ENCODE results near the gene CLOCK. TPM values are rescaled to one million over a fixed set of nuclear protein-coding genes. Genes with fewer than 3 reads are reported as not detected.
"Not testable (repeated sequence)": the region's sequence is repeated elsewhere in the genome, so short reads cannot be mapped to it uniquely, and the experiment has no call there.

The CLOCK gene
- total and polyA plus RNA-seq, 2 experiments from 2014 or later = 9.6 to 29.3 TPM

DNA sequence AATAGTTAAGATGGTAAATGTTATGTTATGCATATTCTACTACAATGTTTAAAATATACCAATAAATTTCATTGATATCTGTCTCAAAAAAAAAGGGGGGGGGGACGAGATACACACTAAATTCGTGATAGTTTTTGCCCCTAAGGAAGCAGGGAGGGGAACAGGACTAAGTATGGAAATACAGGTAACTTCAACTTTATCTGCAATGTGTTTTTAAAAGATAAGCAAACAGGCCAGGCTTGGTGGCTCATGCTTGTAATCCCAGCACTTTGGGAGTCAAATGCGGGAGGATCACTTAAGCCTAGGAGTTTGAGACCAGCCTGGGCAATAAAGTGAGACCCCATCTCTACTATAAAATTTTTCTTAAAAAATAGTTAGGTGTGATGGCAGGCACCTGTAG lies 13.4 kb upstream of the CLOCK start:
- DNase-seq (ENCODE audit: low spot score) = no peak
- Histone ChIP-seq H3K27me3 (peaks cover 9% of the 10 kb centered on the region), H3K4me1 (ENCODE audit: insufficient read depth) (no peaks in the 10 kb centered on the region), H3K27ac (no peak overlapping the region), H3K9me2 (replicated peaks; ENCODE audit: insufficient read depth) (no peaks in the 10 kb centered on the region), H3K79me2 (no peaks in the 10 kb centered on the region), H3K36me3 (replicated peaks; ENCODE audit: insufficient read depth, low read depth) (no peaks in the 10 kb centered on the region), H3K4me3 (no peak overlapping the region), H4K20me1 (ENCODE audit: insufficient read depth, poor library complexity, severe bottlenecking) (no peaks in the 10 kb centered on the region), H2AFZ (no peak overlapping the region), H3K9me3 (ENCODE audit: low read depth) (no peaks in the 10 kb centered on the region), H3K4me2 (no peak overlapping the region)
- TF ChIP-seq, protein P1, sequence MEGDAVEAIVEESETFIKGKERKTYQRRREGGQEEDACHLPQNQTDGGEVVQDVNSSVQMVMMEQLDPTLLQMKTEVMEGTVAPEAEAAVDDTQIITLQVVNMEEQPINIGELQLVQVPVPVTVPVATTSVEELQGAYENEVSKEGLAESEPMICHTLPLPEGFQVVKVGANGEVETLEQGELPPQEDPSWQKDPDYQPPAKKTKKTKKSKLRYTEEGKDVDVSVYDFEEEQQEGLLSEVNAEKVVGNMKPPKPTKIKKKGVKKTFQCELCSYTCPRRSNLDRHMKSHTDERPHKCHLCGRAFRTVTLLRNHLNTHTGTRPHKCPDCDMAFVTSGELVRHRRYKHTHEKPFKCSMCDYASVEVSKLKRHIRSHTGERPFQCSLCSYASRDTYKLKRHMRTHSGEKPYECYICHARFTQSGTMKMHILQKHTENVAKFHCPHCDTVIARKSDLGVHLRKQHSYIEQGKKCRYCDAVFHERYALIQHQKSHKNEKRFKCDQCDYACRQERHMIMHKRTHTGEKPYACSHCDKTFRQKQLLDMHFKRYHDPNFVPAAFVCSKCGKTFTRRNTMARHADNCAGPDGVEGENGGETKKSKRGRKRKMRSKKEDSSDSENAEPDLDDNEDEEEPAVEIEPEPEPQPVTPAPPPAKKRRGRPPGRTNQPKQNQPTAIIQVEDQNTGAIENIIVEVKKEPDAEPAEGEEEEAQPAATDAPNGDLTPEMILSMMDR (IDR thresholded peaks at IDR 0.05; ENCODE audit: poor library complexity) = no peak
- no peak for TF ChIP-seq EZH2phosphoT487 (IDR thresholded peaks at IDR 0.05; ENCODE audit: low read depth, severe bottlenecking, unreplicated experiment)
- TF ChIP-seq EZH2 (IDR thresholded peaks at IDR 0.05; ENCODE audit: borderline replicate concordance) = no peak
- WGBS (ENCODE audit: low lambda C conversion rate, missing lambda C conversion rate) = 86% methylated on average over 3 of the region's 3 CpGs

DNA sequence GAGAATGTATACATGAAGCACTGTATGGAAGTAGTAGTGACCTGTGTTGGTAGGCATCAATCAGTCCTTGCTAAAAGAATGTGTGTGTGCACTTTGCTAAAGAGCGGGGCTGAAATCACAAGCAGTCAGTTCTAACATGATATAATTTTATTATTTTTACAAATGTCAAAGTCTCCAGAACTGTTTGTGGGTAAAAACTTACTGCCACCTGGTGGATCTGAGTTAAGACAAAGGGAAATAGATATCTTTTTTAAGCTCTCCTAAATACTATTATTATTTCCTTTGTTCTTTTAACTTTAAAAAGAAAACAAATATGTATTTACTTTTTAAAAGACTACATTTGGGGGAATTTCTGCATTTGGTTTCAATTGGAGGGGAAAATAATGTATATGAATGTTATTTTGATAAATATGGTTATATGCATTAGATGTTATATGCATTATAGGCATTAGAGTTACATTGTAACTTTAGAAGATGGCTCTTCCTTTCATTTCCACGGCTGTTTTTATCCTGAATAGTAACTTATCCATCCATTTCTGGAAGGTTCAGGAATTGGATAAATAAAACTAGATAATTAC lies 7.8 kb upstream of the CLOCK start:
- WGBS (ENCODE audit: low lambda C conversion rate, missing lambda C conversion rate) = 64% methylated on average over 2 of the region's 2 CpGs
- H3K79me2 ChIP-seq = no peaks in the 10 kb centered on the region
- H3K9me3 ChIP-seq (ENCODE audit: low read depth) = no peaks in the 10 kb centered on the region
- no peak overlapping the region for H2AFZ ChIP-seq
- peak; percentile 40 for DNase-seq (ENCODE audit: low spot score)
- TF ChIP-seq, protein P1 (IDR thresholded peaks at IDR 0.05; ENCODE audit: poor library complexity) = peak; percentile 66
- TF ChIP-seq EZH2phosphoT487 (IDR thresholded peaks at IDR 0.05; ENCODE audit: low read depth, severe bottlenecking, unreplicated experiment) = no peak
- TF ChIP-seq EZH2 (IDR thresholded peaks at IDR 0.05; ENCODE audit: borderline replicate concordance) = no peak
- H3K4me2 ChIP-seq = no peak overlapping the region
- H3K27me3 ChIP-seq = no peaks in the 10 kb centered on the region
- no peaks in the 10 kb centered on the region for H3K4me1 ChIP-seq (ENCODE audit: insufficient read depth)
- no peaks in the 10 kb centered on the region for H3K9me2 ChIP-seq (replicated peaks; ENCODE audit: insufficient read depth)
- H3K36me3 ChIP-seq (replicated peaks; ENCODE audit: insufficient read depth, low read depth) = no peaks in the 10 kb centered on the region
- no peak overlapping the region for H3K4me3 ChIP-seq
- H4K20me1 ChIP-seq (ENCODE audit: insufficient read depth, poor library complexity, severe bottlenecking) = no peaks in the 10 kb centered on the region
- no peak overlapping the region for H3K27ac ChIP-seq

DNA sequence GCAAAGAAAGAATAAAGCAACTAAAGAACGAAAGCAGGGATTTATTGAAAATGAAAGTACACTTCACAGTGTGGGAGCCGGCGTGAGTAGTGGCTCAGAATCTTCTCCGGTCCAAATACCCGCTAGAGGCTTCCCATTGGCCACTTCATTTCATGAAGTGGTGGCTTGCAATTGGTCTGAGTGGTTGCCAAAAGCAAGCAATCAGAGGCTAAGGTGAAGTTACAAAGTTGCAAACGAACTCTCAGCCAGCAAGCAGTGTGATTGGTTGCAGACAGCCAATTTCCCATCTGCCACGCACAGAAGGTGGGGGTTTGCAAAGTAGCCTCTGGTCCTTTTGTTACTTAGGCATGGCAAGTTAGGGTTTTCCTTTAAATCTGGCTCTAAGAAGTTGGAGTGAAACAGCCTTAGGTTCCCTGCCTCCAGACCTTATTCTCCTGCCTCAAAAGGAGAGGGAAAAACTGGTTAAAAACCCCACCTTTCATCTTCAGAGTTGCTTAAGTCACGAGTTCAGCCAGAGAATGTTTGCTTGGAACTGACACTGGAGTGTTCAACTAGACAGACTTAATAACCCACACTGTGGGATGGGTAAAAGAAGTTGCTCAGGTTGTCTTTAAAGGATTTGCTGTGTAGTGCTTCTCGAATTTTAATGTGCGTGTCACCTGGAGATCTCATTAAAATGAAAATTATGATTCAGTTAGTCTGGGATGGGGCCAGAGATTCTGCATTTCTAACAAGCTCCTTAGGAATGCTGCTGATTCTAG lies 6.9 kb upstream of the CLOCK start:
- Histone ChIP-seq H3K9me2 (replicated peaks; ENCODE audit: insufficient read depth) (no peaks in the 10 kb centered on the region), H2AFZ (no peak overlapping the region), H3K4me2 (no peak overlapping the region), H3K79me2 (no peaks in the 10 kb centered on the region), H3K36me3 (replicated peaks; ENCODE audit: insufficient read depth, low read depth) (no peaks in the 10 kb centered on the region), H3K9me3 (ENCODE audit: low read depth) (no peaks in the 10 kb centered on the region), H4K20me1 (ENCODE audit: insufficient read depth, poor library complexity, severe bottlenecking) (no peaks in the 10 kb centered on the region), H3K27me3 (no peaks in the 10 kb centered on the region), H3K27ac (no peak overlapping the region), H3K4me1 (ENCODE audit: insufficient read depth) (peaks cover under 1% of the 10 kb centered on the region), H3K4me3 (no peak overlapping the region)
- TF ChIP-seq EZH2phosphoT487 (IDR thresholded peaks at IDR 0.05; ENCODE audit: low read depth, severe bottlenecking, unreplicated experiment) = no peak
- no peak for TF ChIP-seq EZH2 (IDR thresholded peaks at IDR 0.05; ENCODE audit: borderline replicate concordance)
- no peak for DNase-seq (ENCODE audit: low spot score)
- WGBS (ENCODE audit: low lambda C conversion rate, missing lambda C conversion rate) = 79% methylated on average over 10 of the region's 10 CpGs

DNA sequence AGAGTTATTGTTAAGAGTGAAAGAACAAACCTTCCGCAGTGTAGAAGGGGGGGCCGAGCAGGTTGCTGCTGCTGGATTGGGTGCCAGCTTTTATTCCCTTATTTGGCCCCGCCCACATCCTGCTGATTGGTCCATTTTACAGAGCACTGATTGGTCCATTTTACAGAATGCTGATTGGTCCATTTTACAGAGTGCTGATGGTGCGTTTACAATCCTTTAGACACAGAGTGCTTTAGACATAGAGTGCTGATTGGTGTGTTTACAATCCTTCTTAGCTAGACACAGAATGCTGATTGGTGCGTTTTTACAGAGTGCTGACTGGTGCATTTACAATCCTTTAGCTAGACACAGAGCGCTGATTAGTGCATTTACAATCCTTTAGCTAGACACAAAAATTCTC lies 5.3 kb upstream of the CLOCK start:
- not testable (repeated sequence) for H3K4me2 ChIP-seq; H3K4me3 ChIP-seq; H3K36me3 ChIP-seq (replicated peaks; ENCODE audit: insufficient read depth, low read depth); H3K27ac ChIP-seq; DNase-seq (ENCODE audit: low spot score); H4K20me1 ChIP-seq (ENCODE audit: insufficient read depth, poor library complexity, severe bottlenecking); H3K9me3 ChIP-seq (ENCODE audit: low read depth); H2AFZ ChIP-seq; H3K79me2 ChIP-seq; H3K9me2 ChIP-seq (replicated peaks; ENCODE audit: insufficient read depth); H3K27me3 ChIP-seq
- WGBS (ENCODE audit: low lambda C conversion rate, missing lambda C conversion rate) = 91% methylated on average over 6 of the region's 6 CpGs
- H3K4me1 ChIP-seq (ENCODE audit: insufficient read depth) = peaks cover 11% of the 10 kb centered on the region
